SK-MEL-5 (cell line): ENCODE measurements around the gene IGFBPL1. TPM values are rescaled to one million over a fixed set of nuclear protein-coding genes. Genes with fewer than 3 reads are reported as not detected.
A peak's percentile ranks its signal among the peaks of the same experiment; 100 is the strongest.
"Not testable (repeated sequence)": the region's sequence is repeated elsewhere in the genome, so short reads cannot be mapped to it uniquely, and the experiment has no call there.

Experiments
- DNase-seq: peaks from one replicate; pipeline ENCODE4 v3.0.0-alpha.2; 2016; ENCODE audit warnings: low read depth, low spot score
- in situ Hi-C: cut with HindIII; loops from 2 replicates; pipeline ENCODE4 v1.10.0; 2016; ENCODE audit warnings: low sequenced_read_pairs, high pct_unique_total_duplicates, low pct_unique_long_range_greater_than_20kb
- total RNA-seq: library from RNA; depleted of rRNA; stranded (reverse); fragments of >200 nt; shearing (Covaris generic); gene quantifications from 2 replicates; pipeline ENCODE4 v1.2.3, GENCODE V29; 2014

Gene IGFBPL1
- total RNA-seq, 1 experiment from 2014 or later = 8.5 TPM

GRCh38 chr9:38388283-38389223 is 35.7 kb downstream of the IGFBPL1 start:
- in situ Hi-C loops = no loop called here
- DNase-seq = no peak

- in situ Hi-C loops = no loop called here
Observed at GRCh38 chr9:38387751-38388150, 36.5 kb downstream of the IGFBPL1 start.

GRCh38 chr9:38387066-38387465 is 37.2 kb downstream of the IGFBPL1 start:
- DNase-seq = no peak
- in situ Hi-C loops = no loop called here

More at GRCh38 chr9:38387751-38388150, 36.5 kb downstream of the IGFBPL1 start:
- no peak for DNase-seq

- in situ Hi-C loops = no loop called here
- no peak for DNase-seq
Observed at GRCh38 chr9:38386319-38386895, 37.8 kb downstream of the IGFBPL1 start.

GRCh38 chr9:38385896-38386295 is 38.4 kb downstream of the IGFBPL1 start:
- no peak for DNase-seq
- in situ Hi-C loops = no loop called here

- no peak for DNase-seq
- in situ Hi-C loops = no loop called here
Observed at GRCh38 chr9:38384990-38385848, 39.0 kb downstream of the IGFBPL1 start.

- DNase-seq = no peak
- in situ Hi-C loops = no loop called here
Observed at GRCh38 chr9:38382141-38382540, 42.1 kb downstream of the IGFBPL1 start.

GRCh38 chr9:38380872-38381534 is 43.3 kb downstream of the IGFBPL1 start:
- in situ Hi-C loops = no loop called here
- DNase-seq = peak; percentile 98

GRCh38 chr9:38380230-38380871 is 43.9 kb downstream of the IGFBPL1 start:
- peak; percentile 27 for DNase-seq
- in situ Hi-C loops = no loop called here

- in situ Hi-C loops, DNase-seq: not testable (repeated sequence)
Observed at GRCh38 chr9:38377336-38378083, 46.7 kb downstream of the IGFBPL1 start.

GRCh38 chr9:38376021-38376670 is 48.1 kb downstream of the IGFBPL1 start:
- in situ Hi-C loops = no loop called here

GRCh38 chr9:38375572-38375963 is 48.7 kb downstream of the IGFBPL1 start:
- in situ Hi-C loops = no loop called here

More at GRCh38 chr9:38376021-38376670, 48.1 kb downstream of the IGFBPL1 start:
- no peak for DNase-seq

GRCh38 chr9:38374847-38375571 is 49.2 kb downstream of the IGFBPL1 start:
- DNase-seq = no peak
- in situ Hi-C loops = no loop called here

More at GRCh38 chr9:38375572-38375963, 48.7 kb downstream of the IGFBPL1 start:
- DNase-seq = no peak

- no peak for DNase-seq
- in situ Hi-C loops = no loop called here
Observed at GRCh38 chr9:38373679-38374078, 50.6 kb downstream of the IGFBPL1 start.
